IMR-90 (cell line): ENCODE measurements around the gene RDH11. TPM values are rescaled to one million over a fixed set of nuclear protein-coding genes. Genes with fewer than 3 reads are reported as not detected.
A peak's percentile ranks its signal among the peaks of the same experiment; 100 is the strongest.

Experiments used
- ATAC-seq: fragments of 200-7000 bp; cut with Tn5 transposase; 2 replicates; pipeline ENCODE4 v1.9.1; 2020; ENCODE audit warnings: low read depth, mild to moderate bottlenecking, moderate library complexity
- BruUV-seq: library from RNA; stranded (reverse); fragments of 400-500 nt; replicated peaks from 2 replicates; lab custom pipeline; 2021; lab: Mats Ljungman, UMichigan
- CTCF ChIA-PET: fragments of 300-600 bp; formaldehyde crosslinking; extraction: SDS; loops from one replicate; lab custom pipeline; 2021; ENCODE audit warnings: antibody characterized with exemption; lab: Yijun Ruan, JAX
- POLR2A ChIA-PET: fragments of 300-600 bp; sonication (Branson Sonifier 250); formaldehyde crosslinking; loops from one replicate; lab custom pipeline; 2022; ENCODE audit warnings: antibody characterized with exemption; ENCODE audit not compliant: unreplicated experiment; lab: Charles Lee
- DNase-seq: peaks from one replicate; pipeline ENCODE4 v3.0.0; 2013
- H2AFZ ChIP-seq: replicated peaks from 2 replicates; pipeline ENCODE3; 2013; ENCODE audit warnings: low read length, mild to moderate bottlenecking; ENCODE audit not compliant: poor library complexity
- H2AK5ac ChIP-seq: 2 replicates; pipeline ENCODE4 v1.6.1; 2013; ENCODE audit warnings: low read depth, low read length, inconsistent platforms
- H2AK9ac ChIP-seq: replicated peaks from 2 replicates; pipeline ENCODE3; 2013; ENCODE audit warnings: mild to moderate bottlenecking, low read depth, low read length, moderate library complexity; ENCODE audit not compliant: poor library complexity
- H2BK120ac ChIP-seq: 2 replicates; pipeline ENCODE4 v1.6.1; 2013; ENCODE audit warnings: low read depth, low read length, inconsistent platforms
- H2BK15ac ChIP-seq: 3 replicates; pipeline ENCODE4 v1.6.1; 2013; ENCODE audit warnings: low read depth, low read length, inconsistent platforms
- H2BK20ac ChIP-seq: 2 replicates; pipeline ENCODE4 v1.6.1; 2013; ENCODE audit warnings: low read depth, mild to moderate bottlenecking, inconsistent platforms, low read length, moderate library complexity
- H2BK5ac ChIP-seq: 2 replicates; pipeline ENCODE4 v1.6.1; 2013; ENCODE audit warnings: mild to moderate bottlenecking, low read depth, low read length, inconsistent platforms; ENCODE audit not compliant: poor library complexity, severe bottlenecking
- H3K14ac ChIP-seq: replicated peaks from 2 replicates; pipeline ENCODE4 v1.6.1; 2013; ENCODE audit warnings: low read depth, low read length, inconsistent platforms
- H3K18ac ChIP-seq: 2 replicates; pipeline ENCODE4 v1.6.1; 2013; ENCODE audit warnings: low read depth, low read length, control low read depth
- H3K23ac ChIP-seq: 2 replicates; pipeline ENCODE4 v1.6.1; 2013; ENCODE audit warnings: low read depth, low read length, inconsistent platforms
- H3K27ac ChIP-seq: 2 replicates; pipeline ENCODE4 v1.5.1; 2013; ENCODE audit warnings: mild to moderate bottlenecking, control low read depth, low read length; ENCODE audit not compliant: insufficient read depth
- H3K27me3 ChIP-seq: 2 replicates; pipeline ENCODE4 v1.6.1; 2013; ENCODE audit warnings: low read length; ENCODE audit not compliant: control insufficient read depth, insufficient read depth
- H3K36me3 ChIP-seq: 2 replicates; pipeline ENCODE4 v1.6.1; 2013; ENCODE audit warnings: low read length, mixed read lengths; ENCODE audit not compliant: control insufficient read depth, insufficient read depth
- H3K4ac ChIP-seq: 2 replicates; pipeline ENCODE4 v1.6.1; 2013; ENCODE audit warnings: low read depth, low read length, inconsistent platforms
- H3K4me1 ChIP-seq: 2 replicates; pipeline ENCODE4 v1.6.1; 2013; ENCODE audit warnings: low read length, mixed read lengths; ENCODE audit not compliant: control insufficient read depth, insufficient read depth
- H3K4me2 ChIP-seq: 2 replicates; pipeline ENCODE4 v1.6.1; 2013; ENCODE audit warnings: low read depth, mild to moderate bottlenecking, control low read depth, low read length, moderate library complexity
- H3K4me3 ChIP-seq: 2 replicates; pipeline ENCODE4 v1.5.1; 2013; ENCODE audit warnings: low read depth, mild to moderate bottlenecking, control low read depth, low read length, moderate library complexity; ENCODE audit not compliant: insufficient read depth
- H3K56ac ChIP-seq: 2 replicates; pipeline ENCODE4 v1.6.1; 2013; ENCODE audit warnings: low read length, inconsistent platforms; ENCODE audit not compliant: insufficient read depth; ENCODE audit errors: extremely low read depth
- H3K79me1 ChIP-seq, 2 experiments: 2 replicates each; pipeline ENCODE4 v1.6.1; 2013; ENCODE audit warnings: low read length in 2 of 2, inconsistent platforms in 1 of 2, low read depth in 1 of 2
- H3K9ac ChIP-seq: 2 replicates; pipeline ENCODE4 v1.6.1; 2013; ENCODE audit warnings: low read depth, low read length, control low read depth
- H3K9me1 ChIP-seq: 2 replicates; pipeline ENCODE4 v1.6.1; 2013; ENCODE audit warnings: low read length, inconsistent platforms; ENCODE audit not compliant: insufficient read depth
- H3K9me3 ChIP-seq: 2 replicates; pipeline ENCODE4 v1.6.1; 2013; ENCODE audit warnings: low read length; ENCODE audit not compliant: control insufficient read depth, insufficient read depth
- H4K20me1 ChIP-seq: 2 replicates; pipeline ENCODE4 v1.6.1; 2013; ENCODE audit warnings: low read length, inconsistent platforms; ENCODE audit not compliant: insufficient read depth
- H4K5ac ChIP-seq: 2 replicates; pipeline ENCODE4 v1.6.1; 2013; ENCODE audit warnings: mild to moderate bottlenecking, low read depth, low read length, control low read depth
- H4K8ac ChIP-seq, 2 experiments: 2 replicates each; pipeline ENCODE4 v1.6.1; 2013; ENCODE audit warnings: low read depth in 2 of 2, low read length in 2 of 2, control low read depth in 1 of 2, inconsistent platforms in 1 of 2
- H4K91ac ChIP-seq: 2 replicates; pipeline ENCODE4 v1.6.1; 2013; ENCODE audit warnings: low read depth, low read length, inconsistent platforms; ENCODE audit not compliant: insufficient read depth
- CEBPB ChIP-seq: IDR thresholded peaks from 2 replicates; pipeline ENCODE4 v1.6.1; 2012; ENCODE audit warnings: low read depth, low read length, improper control_type of control experiment
- CTCF ChIP-seq: conservative IDR thresholded peaks from 2 replicates; pipeline ENCODE4 v1.5.1; 2012; ENCODE audit warnings: mild to moderate bottlenecking, low read depth, low read length, improper control_type of control experiment
- RAD21 ChIP-seq: IDR thresholded peaks from 2 replicates; pipeline ENCODE4 v1.6.1; 2012; ENCODE audit warnings: low read length, improper control_type of control experiment
- SMC3 ChIP-seq: fragments of 150-350 bp; IDR thresholded peaks from 2 replicates; pipeline ENCODE4 v1.6.1; 2016; ENCODE audit warnings: low read depth, mild to moderate bottlenecking, antibody characterized with exemption, low read length, moderate library complexity
- WGBS, 2 experiments: methylation state at CpG; one replicate each; pipeline versions ENCODE4 v1.1.5 to v1.1.7; 2013; ENCODE audit warnings: missing lambda C conversion rate in 2 of 2; ENCODE audit not compliant: insufficient read length in 1 of 2; ENCODE audit errors: extremely low coverage in 2 of 2; 5-methylcytosine and 5-hydroxymethylcytosine counted together
- dilution Hi-C: fragments of 300-500 bp; cut with HindIII; formaldehyde crosslinking; loops from one replicate; pipeline ENCODE4 v1.14.3; 2018; ENCODE audit warnings: low sequenced_read_pairs; ENCODE audit not compliant: unreplicated experiment
- in situ Hi-C: fragments of 300-500 bp; cut with MboI; formaldehyde crosslinking; loops from 3 replicates; pipeline ENCODE4 v1.14.3; 2019; ENCODE audit warnings: low sequenced_read_pairs, inconsistent platforms, mixed read lengths
- intact Hi-C: fragments of 100-400 bp; cut with micrococcal nuclease; formaldehyde crosslinking; loops from 2 replicates; pipeline ENCODE4 v1.10.0; 2022
- polyA plus RNA-seq, 3 experiments: library from polyadenylated mRNA; depleted of rRNA; stranded (reverse); fragments of >200 nt; gene quantifications; 2 replicates each; pipeline ENCODE4 v1.2.3, GENCODE V29; 2012; ENCODE audit warnings: low replicate concordance in 1 of 3
- total RNA-seq: library from RNA; depleted of rRNA; stranded (reverse); fragments of >200 nt; gene quantifications from 2 replicates; pipeline ENCODE4 v1.2.3, GENCODE V29; 2012

Gene RDH11
- total and polyA plus RNA-seq, 2 of the 4 experiments (the other 2 are of a cell fraction): 77.3 to 149 TPM

- Histone ChIP-seq H3K4me1 (no peaks in the 10 kb centered on the region), H3K27ac (no peak overlapping the region), H3K14ac (no peak overlapping the region), H4K91ac (no peak overlapping the region), H3K36me3 (no peaks in the 10 kb centered on the region), H3K4ac (no peak overlapping the region), H4K5ac (no peak overlapping the region), H3K23ac (no peak overlapping the region), H3K27me3 (peaks cover 4% of the 10 kb centered on the region), H3K4me2 (no peak overlapping the region), H3K4me3 (no peak overlapping the region), H2AFZ (no peak overlapping the region), H3K9me1 (no peaks in the 10 kb centered on the region), H3K56ac (no peak overlapping the region), H3K79me1 (no peaks in the 10 kb centered on the region), H4K20me1 (no peaks in the 10 kb centered on the region), H3K18ac (no peak overlapping the region), H3K9ac (no peak overlapping the region), H2BK5ac (no peak overlapping the region), H3K9me3 (no peaks in the 10 kb centered on the region; the same call in 1 of the 2 replicates), H4K8ac (no peak overlapping the region), H2BK20ac (no peak overlapping the region), H2AK5ac (no peak overlapping the region), H2AK9ac (no peak overlapping the region), H2BK120ac (no peak overlapping the region), H2BK15ac (no peak overlapping the region)
- ATAC-seq (peak; percentile 87), DNase-seq (peak; percentile 54)
- no TSS peak for BruUV-seq
- dilution Hi-C loops: no loop called here
- POLR2A ChIA-PET: no interaction called here
- CTCF ChIA-PET: interaction anchor here (0.5 to 2.8 kb wide), 32 partner anchors 8 to 320 kb away, joined by 3 to 38 read pairs (median 4); partner anchors contain the start of genes ARG2, PLEKHH1 and RDH11
- TF ChIP-seq RAD21: peak; percentile 89
- TF ChIP-seq CEBPB: no peak
- TF ChIP-seq SMC3: peak; percentile 79
- peak; percentile 83 for TF ChIP-seq CTCF
- in situ Hi-C loops: loop anchor here (5.0 to 25.0 kb wide), 2 partner anchors 117 to 267 kb away; no protein-coding TSS in a partner anchor
- WGBS, 2 experiments: no CpG with 5 or more reads among the region's 3 CpGs
- intact Hi-C loops: loop anchor here (1.0 kb wide), 3 partner anchors 86 to 277 kb away; no protein-coding TSS in a partner anchor
Observed at GRCh38 chr14:67704484-67705089, 9.0 kb upstream of the RDH11 start.
